ENCODE results near the gene VAV2.

GRCh38 chr9:134014946-134015345, 22.8 kb upstream of the VAV2 start:
- TF ChIP-seq ZFP30 (CRISPR knock-in tag; IDR thresholded peaks at IDR 0.05) (no peak), PPARA (CRISPR knock-in tag; IDR thresholded peaks at IDR 0.05; ENCODE audit: borderline replicate concordance) (no peak), OSR1 (CRISPR knock-in tag; IDR thresholded peaks at IDR 0.05) (no peak), SNAI2 (CRISPR knock-in tag; IDR thresholded peaks at IDR 0.05) (no peak), ESRRG (CRISPR knock-in tag; IDR thresholded peaks at IDR 0.05) (no peak), ZNF70 (CRISPR knock-in tag; IDR thresholded peaks at IDR 0.05) (no peak), ZNF565 (CRISPR knock-in tag; conservative IDR thresholded peaks at IDR 0.05; ENCODE audit: low read depth) (no peak), POU6F1 (CRISPR knock-in tag; IDR thresholded peaks at IDR 0.05; ENCODE audit: borderline replicate concordance, low read depth) (no peak), PATZ1 (CRISPR knock-in tag; IDR thresholded peaks at IDR 0.05; ENCODE audit: borderline replicate concordance) (no peak), RARB (CRISPR knock-in tag; IDR thresholded peaks at IDR 0.05) (no peak)
